K562 (cell line): ENCODE measurements around the gene TMEM143. TPM values are rescaled to one million over a fixed set of nuclear protein-coding genes. Genes with fewer than 3 reads are reported as not detected.

Source experiments
- BHLHE40 ChIP-seq: IDR thresholded peaks from 2 replicates; pipeline ENCODE4 v1.6.1; 2011; ENCODE audit warnings: low read length, improper control_type of control experiment
- CBFA2T2 ChIP-seq: fragments of 450-650 bp; conservative IDR thresholded peaks from 2 replicates; pipeline ENCODE4 v1.6.1; 2017; ENCODE audit warnings: mild to moderate bottlenecking
- FOXA1 ChIP-seq: fragments of 450-650 bp; IDR thresholded peaks from 2 replicates; pipeline ENCODE4 v1.6.1; 2016; ENCODE audit warnings: mild to moderate bottlenecking, borderline replicate concordance
- HCFC1 ChIP-seq: IDR thresholded peaks from 2 replicates; pipeline ENCODE4 v1.6.1; 2012; ENCODE audit warnings: low read depth, low read length, improper control_type of control experiment
- MTA1 ChIP-seq: fragments of 450-650 bp; IDR thresholded peaks from 2 replicates; pipeline ENCODE4 v1.6.1; 2017; ENCODE audit warnings: borderline replicate concordance
- NR4A1 ChIP-seq, 2 experiments: fragments of 250-450 bp in 1 of 2; fragments of 450-650 bp in 1 of 2; sonication (Bioruptor Pico) in 1 of 2; IDR thresholded peaks; 2 replicates each; pipeline versions ENCODE4 v1.4.0 to v1.6.1; 2016 to 2020; ENCODE audit warnings: mild to moderate bottlenecking in 2 of 2, missing compliant biosample characterization in 1 of 2, missing genetic modification characterization in 1 of 2, moderate library complexity in 1 of 2
- PTRF ChIP-seq: fragments of 450-650 bp; IDR thresholded peaks from 2 replicates; pipeline ENCODE4 v1.6.1; 2016; ENCODE audit warnings: mild to moderate bottlenecking, missing genetic modification characterization, missing compliant biosample characterization
- PTTG1 ChIP-seq: fragments of 450-650 bp; IDR thresholded peaks from 2 replicates; pipeline ENCODE4 v1.6.1; 2016; ENCODE audit warnings: low read depth, mild to moderate bottlenecking, missing genetic modification characterization, missing compliant biosample characterization
- RBFOX2 ChIP-seq: fragments of 200-400 bp; formaldehyde crosslinking; IDR thresholded peaks from 2 replicates; pipeline ENCODE4 v1.6.1; 2017; ENCODE audit warnings: low read depth, mild to moderate bottlenecking, low read length, moderate library complexity
- SMAD1 ChIP-seq: fragments of 150-350 bp; IDR thresholded peaks from 2 replicates; pipeline ENCODE4 v1.6.1; 2014; ENCODE audit warnings: low read length, low read depth; ENCODE audit not compliant: partially characterized antibody
- SMAD4 ChIP-seq: fragments of 250-450 bp; sonication (Bioruptor Pico); conservative IDR thresholded peaks from 2 replicates; pipeline ENCODE4 v1.8.0; 2021; ENCODE audit warnings: inconsistent platforms, mild to moderate bottlenecking, moderate library complexity
- STAT5B ChIP-seq: fragments of 250-450 bp; sonication (Bioruptor Pico); IDR thresholded peaks from 2 replicates; pipeline ENCODE4 v1.8.0; 2021; ENCODE audit warnings: mild to moderate bottlenecking, inconsistent platforms
- SUPT5H ChIP-seq: fragments of 450-650 bp; IDR thresholded peaks from 2 replicates; pipeline ENCODE4 v1.6.1; 2016
- TEAD1 ChIP-seq, 2 experiments: fragments of 450-650 bp in 1 of 2; sonication (generic) in 1 of 2; formaldehyde crosslinking; IDR thresholded peaks; 2 replicates each; pipeline versions ENCODE4 v1.4.0 to v1.8.0; 2020 to 2022; ENCODE audit warnings: mild to moderate bottlenecking in 2 of 2, missing genetic modification reagents in 1 of 2
- TEAD4 ChIP-seq, 2 experiments: sonication (generic) in 1 of 2; formaldehyde crosslinking in 1 of 2; IDR thresholded peaks; 2 replicates each; pipeline versions ENCODE4 v1.6.1 to v1.8.0; 2012 to 2022; ENCODE audit warnings: borderline replicate concordance in 1 of 2, inconsistent platforms in 1 of 2, low read length in 1 of 2, mild to moderate bottlenecking in 1 of 2, missing genetic modification reagents in 1 of 2
- TFAM ChIP-seq: fragments of 250-450 bp; sonication (Bioruptor Pico); conservative IDR thresholded peaks from 2 replicates; pipeline ENCODE4 v1.5.0; 2021; ENCODE audit warnings: mild to moderate bottlenecking, moderate library complexity
- THRAP3 ChIP-seq: fragments of 450-650 bp; IDR thresholded peaks from 2 replicates; pipeline ENCODE4 v1.6.1; 2016; ENCODE audit warnings: mild to moderate bottlenecking, inconsistent platforms, borderline replicate concordance
- TRIM28 ChIP-seq: fragments of 450-650 bp; IDR thresholded peaks from 2 replicates; pipeline ENCODE4 v1.6.1; 2017
- ZFP30 ChIP-seq: fragments of 250-450 bp; sonication (Bioruptor Pico); IDR thresholded peaks from 2 replicates; pipeline ENCODE4 v1.8.0; 2022; ENCODE audit warnings: moderate library complexity, mild to moderate bottlenecking, inconsistent platforms, borderline replicate concordance
- ZNF217 ChIP-seq: sonication (generic); formaldehyde crosslinking; IDR thresholded peaks from 2 replicates; pipeline ENCODE4 v1.8.0; 2022; ENCODE audit warnings: mild to moderate bottlenecking, missing genetic modification reagents
- polyA plus RNA-seq, 8 experiments: library from polyadenylated mRNA; depleted of rRNA in 4 of 8; stranded (reverse) in 5 of 8; unstranded in 3 of 8; fragments of >200 nt; fragmentation: Nextera tagmentation in 2 of 8; fragmentation: Illumina TruSeq in 1 of 8; extraction: Ambion mirVana in 2 of 8; extraction: Trizol in 1 of 8; gene quantifications; 2 replicates each; pipeline versions ENCODE4 v1.2.1 to v1.2.3, GENCODE V29; 2011 to 2014; ENCODE audit warnings: inconsistent platforms in 1 of 8, missing spikeins in 1 of 8
- total RNA-seq, 7 experiments: library from RNA; depleted of rRNA in 6 of 7; stranded (reverse); fragments of >200 nt in 6 of 7; fragmentation: Illumina TruSeq in 2 of 7; extraction: Trizol in 2 of 7; gene quantifications; 2 replicates each; pipeline versions ENCODE4 v1.2.1 to v1.2.3, GENCODE V29; 2011 to 2021; ENCODE audit warnings: low replicate concordance in 1 of 7
- TF ChIP-seq, protein P1 (sequence below): sonication (generic); formaldehyde crosslinking; IDR thresholded peaks from 2 replicates; pipeline ENCODE4 v1.8.1; 2023; ENCODE audit warnings: mild to moderate bottlenecking, missing genetic modification reagents
- TF ChIP-seq, protein P2 (sequence below): fragments of 450-650 bp; IDR thresholded peaks from 2 replicates; pipeline ENCODE4 v1.7.0; 2016; ENCODE audit warnings: borderline replicate concordance
- TF ChIP-seq, protein P3 (sequence below): fragments of 450-650 bp; IDR thresholded peaks from 2 replicates; pipeline ENCODE4 v1.6.1; 2016; ENCODE audit warnings: missing biosample characterization, missing genetic modification characterization

The TMEM143 gene
- total and polyA plus RNA-seq, 9 of the 15 experiments (the other 6 are each of a cell fraction or from before 2014, with no cell fraction given) = 0.66 to 8.8 (median 4.3) TPM

DNA sequence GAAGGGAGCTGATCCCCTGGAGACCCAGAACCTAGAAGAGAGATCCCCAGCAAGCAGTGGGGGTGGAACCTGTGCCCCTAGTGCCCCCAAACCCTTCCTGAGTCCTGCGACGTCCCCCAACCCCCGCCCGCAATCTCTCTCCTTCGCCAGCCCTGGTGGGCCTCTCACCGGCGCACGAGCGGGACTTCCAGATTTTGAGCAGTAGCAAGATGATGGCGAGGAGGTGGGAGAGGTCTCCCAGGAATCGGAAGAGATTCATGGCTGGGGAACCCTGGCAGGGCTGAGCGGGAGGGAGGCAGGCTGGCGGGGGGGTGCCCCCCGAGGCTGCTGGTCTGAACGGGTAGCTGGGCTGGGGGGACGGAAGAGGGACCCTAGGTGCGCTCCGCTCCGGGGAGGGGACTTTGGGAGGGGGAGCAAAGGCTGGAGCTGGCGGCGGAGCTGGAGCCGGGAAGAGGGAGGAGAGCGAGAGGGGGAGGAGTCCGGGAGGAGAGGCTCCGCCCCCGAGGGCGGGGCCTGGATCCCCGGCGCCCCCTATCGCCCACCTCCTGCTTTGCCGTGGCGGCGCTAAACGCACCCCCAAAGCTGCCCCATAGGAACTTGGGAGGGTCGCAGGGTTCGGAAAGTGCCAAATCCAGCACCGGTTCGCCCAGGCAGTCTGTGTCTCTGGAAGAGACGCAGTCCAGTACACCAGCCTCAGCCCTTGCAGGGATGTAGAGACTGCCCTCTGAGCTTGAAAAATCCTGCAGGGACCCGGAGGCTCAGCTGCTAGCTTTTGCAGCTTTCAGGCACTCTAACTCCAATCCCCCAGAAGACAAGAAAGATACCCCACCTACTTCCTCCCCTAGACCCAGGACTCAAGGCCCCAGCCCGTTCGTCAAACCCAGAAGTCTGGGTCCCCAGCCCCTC, 27.6 kb upstream of the TMEM143 start, which contains the start of gene KDELR1 (continued):
- TF ChIP-seq TRIM28 (no peak), THRAP3 (no peak), PTRF (no peak), CBFA2T2 (no peak), NR4A1 (CRISPR knock-in tag; IDR thresholded peaks at IDR 0.05) (no peak), NR4A1 (tag; IDR thresholded peaks at IDR 0.05) (no peak), TEAD1 (CRISPR knock-in tag; IDR thresholded peaks at IDR 0.05) (0 out of 4 replicates have a peak, but pooled peaks of 1 of the 2 experiments have one; percentile 25), TEAD4 (IDR thresholded peaks at IDR 0.05; ENCODE audit: low read length) (no peak), TEAD4 (CRISPR knock-in tag; IDR thresholded peaks at IDR 0.05; ENCODE audit: borderline replicate concordance) (no peak), MTA1 (no peak), SMAD1 (peak; percentile 57), BHLHE40 (no peak), SMAD4 (CRISPR knock-in tag) (0 out of 2 replicates have a peak, but pooled peaks have one; percentile 32), ZFP30 (no peak), RBFOX2 (peak; percentile 79), STAT5B (CRISPR knock-in tag) (no peak), FOXA1 (no peak), ZNF217 (no peak), TFAM (CRISPR knock-in tag) (no peak), PTTG1 (tag) (no peak), HCFC1 (no peak), SUPT5H (peak; percentile 78)
- TF ChIP-seq, protein P1, sequence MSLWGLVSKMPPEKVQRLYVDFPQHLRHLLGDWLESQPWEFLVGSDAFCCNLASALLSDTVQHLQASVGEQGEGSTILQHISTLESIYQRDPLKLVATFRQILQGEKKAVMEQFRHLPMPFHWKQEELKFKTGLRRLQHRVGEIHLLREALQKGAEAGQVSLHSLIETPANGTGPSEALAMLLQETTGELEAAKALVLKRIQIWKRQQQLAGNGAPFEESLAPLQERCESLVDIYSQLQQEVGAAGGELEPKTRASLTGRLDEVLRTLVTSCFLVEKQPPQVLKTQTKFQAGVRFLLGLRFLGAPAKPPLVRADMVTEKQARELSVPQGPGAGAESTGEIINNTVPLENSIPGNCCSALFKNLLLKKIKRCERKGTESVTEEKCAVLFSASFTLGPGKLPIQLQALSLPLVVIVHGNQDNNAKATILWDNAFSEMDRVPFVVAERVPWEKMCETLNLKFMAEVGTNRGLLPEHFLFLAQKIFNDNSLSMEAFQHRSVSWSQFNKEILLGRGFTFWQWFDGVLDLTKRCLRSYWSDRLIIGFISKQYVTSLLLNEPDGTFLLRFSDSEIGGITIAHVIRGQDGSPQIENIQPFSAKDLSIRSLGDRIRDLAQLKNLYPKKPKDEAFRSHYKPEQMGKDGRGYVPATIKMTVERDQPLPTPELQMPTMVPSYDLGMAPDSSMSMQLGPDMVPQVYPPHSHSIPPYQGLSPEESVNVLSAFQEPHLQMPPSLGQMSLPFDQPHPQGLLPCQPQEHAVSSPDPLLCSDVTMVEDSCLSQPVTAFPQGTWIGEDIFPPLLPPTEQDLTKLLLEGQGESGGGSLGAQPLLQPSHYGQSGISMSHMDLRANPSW = no peak
- TF ChIP-seq, protein P2, sequence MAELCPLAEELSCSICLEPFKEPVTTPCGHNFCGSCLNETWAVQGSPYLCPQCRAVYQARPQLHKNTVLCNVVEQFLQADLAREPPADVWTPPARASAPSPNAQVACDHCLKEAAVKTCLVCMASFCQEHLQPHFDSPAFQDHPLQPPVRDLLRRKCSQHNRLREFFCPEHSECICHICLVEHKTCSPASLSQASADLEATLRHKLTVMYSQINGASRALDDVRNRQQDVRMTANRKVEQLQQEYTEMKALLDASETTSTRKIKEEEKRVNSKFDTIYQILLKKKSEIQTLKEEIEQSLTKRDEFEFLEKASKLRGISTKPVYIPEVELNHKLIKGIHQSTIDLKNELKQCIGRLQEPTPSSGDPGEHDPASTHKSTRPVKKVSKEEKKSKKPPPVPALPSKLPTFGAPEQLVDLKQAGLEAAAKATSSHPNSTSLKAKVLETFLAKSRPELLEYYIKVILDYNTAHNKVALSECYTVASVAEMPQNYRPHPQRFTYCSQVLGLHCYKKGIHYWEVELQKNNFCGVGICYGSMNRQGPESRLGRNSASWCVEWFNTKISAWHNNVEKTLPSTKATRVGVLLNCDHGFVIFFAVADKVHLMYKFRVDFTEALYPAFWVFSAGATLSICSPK = no peak
- TF ChIP-seq, protein P3, sequence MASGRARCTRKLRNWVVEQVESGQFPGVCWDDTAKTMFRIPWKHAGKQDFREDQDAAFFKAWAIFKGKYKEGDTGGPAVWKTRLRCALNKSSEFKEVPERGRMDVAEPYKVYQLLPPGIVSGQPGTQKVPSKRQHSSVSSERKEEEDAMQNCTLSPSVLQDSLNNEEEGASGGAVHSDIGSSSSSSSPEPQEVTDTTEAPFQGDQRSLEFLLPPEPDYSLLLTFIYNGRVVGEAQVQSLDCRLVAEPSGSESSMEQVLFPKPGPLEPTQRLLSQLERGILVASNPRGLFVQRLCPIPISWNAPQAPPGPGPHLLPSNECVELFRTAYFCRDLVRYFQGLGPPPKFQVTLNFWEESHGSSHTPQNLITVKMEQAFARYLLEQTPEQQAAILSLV (tag) = no peak
